ENCODE results near the gene HNRNPK.
"Not testable (repeated sequence)": the region's sequence is repeated elsewhere in the genome, so short reads cannot be mapped to it uniquely, and the experiment has no call there.

HNRNPK gene

DNA sequence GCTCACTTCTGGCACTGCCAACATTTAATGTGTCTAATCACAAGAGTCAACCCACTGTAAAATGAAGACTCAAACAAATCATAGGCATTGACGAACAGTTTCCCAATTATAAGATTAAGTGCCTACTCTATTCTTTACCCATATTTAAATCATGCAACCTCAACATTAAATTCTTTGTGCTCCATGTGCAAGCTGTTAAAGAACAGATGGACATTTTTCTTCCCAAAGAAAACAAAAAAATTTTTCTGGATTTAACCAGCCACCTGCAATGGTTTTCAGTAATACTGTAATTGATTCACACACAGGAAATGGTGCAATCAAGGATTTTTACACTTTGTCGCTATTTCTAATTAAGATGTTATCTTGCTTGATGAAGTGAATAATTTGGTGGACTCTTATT lies 3.6 kb downstream of the HNRNPK start:
- DNase-seq (ENCODE audit: low spot score): no peak

- no peak for DNase-seq (ENCODE audit: low spot score)
Measured at GRCh38 chr9:83975300-83975699, 4.7 kb downstream of the HNRNPK start.

GRCh38 chr9:83972286-83972685 lies 7.7 kb downstream of the HNRNPK start:
- DNase-seq (ENCODE audit: low spot score): no peak

DNA sequence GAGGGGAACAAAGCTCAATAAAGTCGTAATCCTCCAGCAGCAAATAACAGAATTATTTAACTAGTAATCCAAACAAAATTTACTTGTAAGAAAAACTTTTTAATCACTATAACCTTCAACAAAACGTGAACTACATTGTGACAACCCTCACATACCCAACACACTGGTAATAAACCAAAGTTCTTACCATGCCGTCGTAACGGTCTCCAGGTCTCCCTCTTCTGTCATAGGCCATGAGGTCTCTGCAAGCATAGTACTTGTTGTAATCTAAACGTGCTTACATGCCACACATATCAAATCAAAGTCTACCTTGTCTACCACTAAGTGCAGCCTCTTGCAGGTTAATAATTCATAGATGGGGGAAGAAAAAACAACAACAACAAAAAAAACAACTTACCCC lies 8.5 kb downstream of the HNRNPK start:
- DNase-seq (ENCODE audit: low spot score): no peak

DNA sequence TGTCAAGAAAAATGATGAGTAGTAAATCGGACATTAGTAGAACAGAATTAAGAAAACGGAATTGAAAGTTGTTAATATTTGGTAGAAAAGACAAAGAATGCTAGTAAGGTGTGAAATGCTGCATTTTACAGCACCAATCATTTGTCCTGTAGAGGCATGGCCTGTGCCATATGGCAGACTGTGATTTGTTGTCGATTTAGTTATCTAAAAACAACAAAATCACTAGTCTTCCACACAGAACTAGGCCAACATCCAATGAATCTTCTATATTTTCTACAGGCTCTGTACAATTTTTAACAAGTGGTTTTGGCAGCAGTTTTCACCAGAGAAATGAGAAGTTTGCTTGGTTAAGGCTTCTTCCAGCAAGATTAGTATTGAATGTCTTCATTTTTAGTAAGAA lies 10.4 kb downstream of the HNRNPK start:
- DNase-seq (ENCODE audit: low spot score): no peak

DNA sequence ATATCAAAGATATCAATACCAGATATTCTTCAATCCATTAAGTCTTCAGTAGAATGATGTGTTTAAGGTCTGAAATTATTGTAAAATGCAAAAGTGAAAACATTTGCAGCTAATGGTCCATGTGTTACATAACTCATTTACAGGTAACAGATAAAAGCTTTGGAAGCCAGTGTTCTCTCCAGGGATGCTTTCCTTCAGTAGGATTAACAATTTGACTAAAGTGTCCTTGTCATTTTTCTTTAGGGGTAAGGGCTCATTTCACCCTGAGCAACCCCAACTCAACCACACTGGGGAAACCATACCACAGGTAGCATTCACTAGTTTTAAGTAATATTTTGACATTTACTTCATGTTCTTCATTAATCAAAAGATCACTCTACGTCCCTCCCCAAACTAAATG lies 12.9 kb downstream of the HNRNPK start:
- no peak for DNase-seq (ENCODE audit: low spot score)

GRCh38 chr9:83966209-83966582 lies 13.8 kb downstream of the HNRNPK start:
- no peak for DNase-seq (ENCODE audit: low spot score)

DNA sequence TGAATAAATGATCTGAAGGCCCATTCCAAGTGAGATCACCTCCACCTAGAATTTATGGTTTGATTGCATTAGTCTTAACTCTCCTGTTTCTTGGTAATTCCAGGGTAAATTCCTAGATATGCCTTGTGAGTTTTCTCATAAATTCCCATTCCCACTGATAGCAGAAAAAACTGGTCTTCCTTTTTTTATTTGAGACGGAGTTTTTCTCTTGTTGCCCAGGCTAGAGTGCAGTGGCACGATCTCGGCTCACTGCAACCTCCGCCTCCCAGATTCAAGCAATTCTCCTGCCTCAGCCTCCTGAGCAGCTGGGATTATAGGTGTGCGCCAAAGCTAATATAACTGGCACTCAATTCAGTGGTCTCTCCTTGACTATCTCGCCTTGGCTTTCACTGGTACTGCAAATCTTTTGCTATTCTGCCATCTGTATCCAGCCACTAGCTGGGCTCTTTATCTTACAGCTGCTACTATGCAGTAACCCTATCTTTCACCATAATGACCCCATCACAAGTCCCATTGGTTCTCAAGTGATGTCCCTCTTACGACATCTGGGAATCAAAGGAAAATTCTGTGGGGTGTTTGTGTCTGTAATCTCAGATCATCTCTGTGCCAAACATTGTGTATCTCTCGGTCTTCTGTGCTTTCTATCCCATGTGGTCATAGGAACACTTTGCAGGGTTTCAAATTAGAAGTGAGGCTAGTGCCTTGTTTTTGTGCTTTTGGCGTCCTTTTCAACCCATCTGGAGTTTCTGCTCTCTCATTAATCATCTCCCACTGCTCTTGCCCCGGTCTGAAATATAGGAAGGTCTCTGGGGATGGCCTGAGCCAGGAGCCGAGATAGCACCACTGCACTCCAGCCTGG lies 14.4 kb downstream of the HNRNPK start:
- DNase-seq (ENCODE audit: low spot score): no peak

DNA sequence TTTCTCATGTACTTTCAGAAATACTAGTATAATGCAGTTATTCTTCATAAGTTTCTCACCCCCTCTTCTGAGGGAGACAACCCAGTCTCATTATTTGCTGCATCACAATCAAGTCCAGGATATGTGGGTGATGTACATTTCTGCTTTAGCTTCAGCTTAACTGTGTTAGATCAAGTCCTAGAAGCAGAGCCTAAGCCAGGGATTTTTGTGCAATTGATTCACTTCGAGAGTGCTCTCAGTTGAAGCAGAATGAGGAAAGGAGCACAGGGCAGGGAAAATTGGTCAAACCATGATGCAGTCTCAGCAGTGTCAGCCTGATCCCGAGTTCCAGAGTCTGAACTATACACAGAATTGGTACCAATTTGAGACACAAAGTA lies 15.1 kb downstream of the HNRNPK start:
- no peak for DNase-seq (ENCODE audit: low spot score)

DNA sequence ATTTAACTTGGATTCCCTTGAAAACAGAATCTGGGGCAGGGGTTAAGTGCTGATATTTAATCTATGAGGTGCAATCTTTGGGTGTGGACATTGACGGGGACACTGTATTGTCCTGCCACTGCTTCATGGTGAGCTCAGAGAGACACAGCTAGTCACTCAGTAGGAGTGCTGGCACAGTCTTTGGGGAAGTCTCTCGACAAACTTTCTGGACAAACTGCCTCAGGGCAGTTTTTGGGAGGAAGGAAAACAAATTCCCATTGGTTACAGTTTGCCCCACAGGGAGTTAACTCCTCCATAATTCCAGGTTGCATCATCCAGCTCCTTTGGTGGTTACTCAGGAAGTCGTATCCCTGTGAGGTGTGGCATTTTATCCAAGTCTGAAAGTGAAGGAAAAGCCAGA lies 17.9 kb downstream of the HNRNPK start:
- no peak for DNase-seq (ENCODE audit: low spot score)

- no peak for DNase-seq (ENCODE audit: low spot score)
Measured at GRCh38 chr9:83960991-83961390, 19.0 kb downstream of the HNRNPK start.

GRCh38 chr9:83959061-83959460 lies 21.0 kb downstream of the HNRNPK start:
- no peak for DNase-seq (ENCODE audit: low spot score)

GRCh38 chr9:83957248-83957513 lies 22.8 kb downstream of the HNRNPK start:
- DNase-seq (ENCODE audit: low spot score): no peak

DNA sequence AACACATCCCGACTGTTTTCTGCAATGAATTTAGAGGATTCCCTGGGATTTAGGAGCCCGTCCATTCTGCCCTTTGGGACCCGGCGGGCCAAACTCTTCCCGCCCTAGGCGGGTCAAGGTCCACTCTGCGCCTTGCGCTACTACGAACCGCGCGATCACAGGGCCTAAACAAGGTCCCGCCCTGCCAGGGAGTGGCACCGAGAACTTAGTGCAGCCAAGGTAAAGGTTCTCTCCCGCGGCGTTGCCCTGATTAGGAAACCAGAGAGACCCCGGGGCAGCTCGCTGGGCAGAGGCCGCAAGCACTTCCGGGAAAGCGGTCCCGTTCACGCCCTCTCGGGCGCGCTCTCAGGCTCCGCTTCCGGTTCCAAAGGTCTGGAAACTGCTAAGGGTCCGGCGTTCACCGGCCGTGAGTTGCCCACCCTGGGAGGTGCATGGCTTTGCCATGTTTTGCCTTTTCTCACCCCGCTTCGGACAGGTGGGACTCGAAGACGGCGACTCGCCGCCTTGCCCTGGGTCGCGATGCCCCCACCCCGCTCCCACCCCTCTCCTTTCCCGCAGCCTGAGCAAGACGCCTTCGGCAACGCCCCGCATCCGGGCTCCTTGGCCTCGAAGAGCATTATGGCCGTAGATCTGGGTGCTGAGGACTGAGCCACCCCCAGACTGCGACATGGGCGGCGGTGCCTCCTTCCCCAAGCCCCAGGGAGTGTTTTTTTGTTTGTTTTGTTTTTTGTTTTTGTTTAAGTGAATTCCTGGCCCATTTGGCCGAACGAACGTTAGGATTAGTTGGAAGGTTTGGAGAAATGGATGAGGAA lies 23.4 kb downstream of the HNRNPK start:
- DNase-seq (ENCODE audit: low spot score): peak; percentile 51

DNA sequence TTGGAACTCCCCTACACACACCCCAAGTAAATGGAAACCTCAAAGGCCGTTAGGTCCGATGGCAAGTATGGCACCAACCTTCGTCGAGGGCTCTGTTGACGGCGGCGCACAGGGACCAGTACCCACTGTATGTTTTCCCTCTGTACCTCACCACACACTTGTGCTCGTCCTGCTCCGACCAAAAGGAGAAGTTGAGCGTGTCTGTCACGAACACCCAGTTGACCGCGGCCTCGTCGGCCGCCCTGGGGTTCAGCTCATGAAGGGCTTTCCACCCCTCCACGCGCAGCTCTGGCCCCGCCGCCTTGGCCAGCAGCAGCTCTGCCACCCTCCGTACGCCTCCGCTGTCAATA lies 24.0 kb downstream of the HNRNPK start:
- no peak for DNase-seq (ENCODE audit: low spot score)

- DNase-seq (ENCODE audit: low spot score): not testable (repeated sequence)
Measured at GRCh38 chr9:83948096-83948495, 31.9 kb downstream of the HNRNPK start.

DNA sequence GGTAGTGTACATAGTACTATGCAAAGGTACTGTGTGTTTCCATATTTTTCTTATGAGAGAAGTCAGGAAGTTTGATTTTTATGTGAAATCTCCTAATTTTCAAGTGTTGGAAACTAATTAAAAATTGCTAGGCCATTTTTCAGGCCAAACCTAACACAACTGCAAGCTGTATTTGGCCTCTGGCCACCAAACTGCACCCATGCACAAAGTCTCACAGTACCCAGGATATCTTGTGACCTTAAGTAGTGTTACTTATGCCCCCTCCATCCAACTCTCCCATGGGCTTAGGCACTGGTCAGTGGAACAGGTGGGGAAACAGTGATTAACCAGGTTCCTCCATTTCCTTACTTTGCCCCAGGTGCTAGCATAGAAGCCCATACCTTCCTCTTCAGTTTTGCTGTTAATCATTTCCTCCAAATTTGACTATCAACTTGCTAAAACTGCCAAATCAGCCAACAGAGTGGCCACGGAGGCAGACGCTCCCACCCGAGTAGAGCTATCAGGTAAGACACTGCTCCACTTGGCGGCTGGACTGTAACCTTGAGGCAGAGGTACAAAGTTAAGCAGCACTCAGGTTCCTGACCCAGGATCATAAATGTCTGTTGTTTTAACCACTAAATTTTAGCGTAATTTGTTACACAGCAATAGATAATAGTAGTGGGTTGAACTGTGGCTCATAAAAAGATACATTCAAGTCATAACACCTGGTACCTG lies 39.3 kb downstream of the HNRNPK start:
- DNase-seq (ENCODE audit: low spot score): no peak

GRCh38 chr9:83937861-83938455 lies 42.1 kb downstream of the HNRNPK start:
- DNase-seq (ENCODE audit: low spot score): peak; percentile 69

DNA sequence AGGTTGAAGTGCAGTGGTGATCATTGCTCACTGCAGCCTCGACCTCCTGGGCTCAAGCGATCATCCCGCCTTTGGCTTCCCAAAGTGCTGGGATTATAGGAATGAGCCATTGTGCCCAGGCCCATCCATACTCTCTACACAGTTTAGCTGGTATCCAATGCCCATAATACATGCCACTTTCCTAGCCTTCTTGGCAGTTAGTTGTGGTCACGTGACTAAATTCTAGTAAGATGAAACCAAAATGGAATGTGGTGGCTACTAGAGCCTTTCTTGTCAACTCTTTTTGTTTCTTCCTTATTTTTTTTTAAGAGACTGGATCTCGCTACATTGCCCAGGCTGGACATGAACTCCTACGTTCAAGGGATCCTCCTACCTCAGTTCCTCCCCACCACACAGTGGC lies 43.5 kb downstream of the HNRNPK start:
- DNase-seq (ENCODE audit: low spot score): no peak

GRCh38 chr9:83935276-83935935 lies 44.6 kb downstream of the HNRNPK start:
- DNase-seq (ENCODE audit: low spot score): no peak

- no peak for DNase-seq (ENCODE audit: low spot score)
Measured at GRCh38 chr9:83934569-83935275, 45.3 kb downstream of the HNRNPK start.

DNA sequence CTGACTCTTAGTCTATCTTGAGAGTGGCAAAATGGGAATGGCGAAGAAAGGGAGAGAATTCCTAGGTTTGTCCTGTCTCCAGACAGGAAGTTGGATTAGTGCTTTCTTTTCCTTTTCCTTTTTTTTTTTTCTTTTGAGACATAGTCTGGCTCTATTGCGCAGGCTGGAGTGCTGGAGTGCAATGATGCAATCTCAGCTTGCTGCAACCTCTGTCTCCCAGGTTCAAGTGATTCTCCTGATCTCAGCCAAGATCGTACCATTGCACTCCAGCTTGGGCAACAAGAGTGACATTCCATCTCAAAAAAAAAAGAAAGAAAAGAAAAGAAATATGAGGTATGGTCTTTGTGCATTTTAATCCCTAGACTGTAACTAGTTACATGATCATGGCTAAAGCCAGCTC lies 46.2 kb downstream of the HNRNPK start:
- no peak for DNase-seq (ENCODE audit: low spot score)

All from kidney capillary endothelial cell (primary cell).